Upper lobe of left lung (tissue), 4 donors: ENCODE measurements around the gene ZNF638.

Source experiments
- CTCF ChIP-seq, 6 experiments: fragments of 450-650 bp in 4 of 6; fragments of 200-600 bp in 2 of 6; sonication (generic) in 2 of 6; IDR thresholded peaks; one replicate each; pipeline ENCODE4 v1.5.1; 2016 to 2019; ENCODE audit warnings: antibody characterized with exemption in 6 of 6
- POLR2A ChIP-seq, 4 donors: fragments of 450-650 bp; IDR thresholded peaks; one replicate each; pipeline ENCODE4 v1.5.1; 2016 to 2017; ENCODE audit warnings: antibody characterized with exemption in 4 of 4, mild to moderate bottlenecking in 2 of 4

GRCh38 chr2:71285706-71286105, 45.9 kb upstream of the ZNF638 start:
- TF ChIP-seq CTCF (IDR thresholded peaks at IDR 0.05): no peak
- no peak for TF ChIP-seq POLR2A (IDR thresholded peaks at IDR 0.05)
